ENCODE measurements around the gene CCDC57.

Gene CCDC57

GRCh38 chr17:82058230-82058854 lies 154.3 kb downstream of the CCDC57 start:
- no peak for DNase-seq

DNA sequence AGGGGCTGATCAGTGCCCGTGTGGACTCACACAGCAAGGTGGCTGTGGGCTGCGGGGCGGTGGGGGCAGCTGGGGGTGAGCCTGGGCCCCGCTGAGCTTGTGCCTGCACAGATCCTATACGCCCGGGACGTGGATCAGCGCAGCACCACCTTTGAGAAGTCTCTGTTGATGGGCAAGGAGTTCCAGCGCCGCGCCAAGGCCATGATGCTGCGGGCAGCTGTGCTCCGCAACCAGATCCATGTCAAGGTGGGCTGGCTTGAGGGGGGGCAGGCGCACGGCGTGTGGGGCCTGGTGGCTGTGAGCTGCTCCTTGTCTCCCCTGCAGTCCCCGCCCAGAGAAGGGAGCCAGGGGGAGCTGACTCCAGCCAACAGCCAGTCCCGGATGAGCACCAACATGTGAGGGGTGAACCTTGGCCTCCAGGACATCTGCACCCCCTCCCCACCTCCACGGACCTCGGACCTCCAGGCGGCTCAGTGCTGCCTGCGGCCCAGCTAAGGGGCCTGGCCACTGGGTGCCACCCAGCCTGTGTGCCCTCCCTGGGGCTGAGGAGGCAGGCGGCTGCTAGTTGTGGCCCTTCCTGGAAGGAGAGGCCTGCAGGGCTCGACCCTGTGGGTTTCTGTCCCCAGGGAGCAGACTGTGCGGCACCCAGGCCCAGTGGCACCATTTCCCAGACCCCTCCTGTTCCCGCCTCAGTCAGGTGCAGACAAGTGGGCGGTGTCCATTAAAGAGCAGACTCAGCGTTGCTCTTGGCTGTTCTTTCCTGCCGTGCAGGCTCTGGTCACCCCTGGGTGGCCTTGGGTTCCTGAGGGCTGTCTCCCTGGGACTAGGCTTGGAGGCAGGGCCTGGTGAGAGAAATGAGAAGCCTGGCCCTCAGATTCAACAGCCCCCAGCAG lies 155.7 kb downstream of the CCDC57 start:
- no peak for DNase-seq

- DNase-seq: no peak
These were observed 156.5 kb downstream of the CCDC57 start for GRCh38 chr17:82055965-82056728.

DNA sequence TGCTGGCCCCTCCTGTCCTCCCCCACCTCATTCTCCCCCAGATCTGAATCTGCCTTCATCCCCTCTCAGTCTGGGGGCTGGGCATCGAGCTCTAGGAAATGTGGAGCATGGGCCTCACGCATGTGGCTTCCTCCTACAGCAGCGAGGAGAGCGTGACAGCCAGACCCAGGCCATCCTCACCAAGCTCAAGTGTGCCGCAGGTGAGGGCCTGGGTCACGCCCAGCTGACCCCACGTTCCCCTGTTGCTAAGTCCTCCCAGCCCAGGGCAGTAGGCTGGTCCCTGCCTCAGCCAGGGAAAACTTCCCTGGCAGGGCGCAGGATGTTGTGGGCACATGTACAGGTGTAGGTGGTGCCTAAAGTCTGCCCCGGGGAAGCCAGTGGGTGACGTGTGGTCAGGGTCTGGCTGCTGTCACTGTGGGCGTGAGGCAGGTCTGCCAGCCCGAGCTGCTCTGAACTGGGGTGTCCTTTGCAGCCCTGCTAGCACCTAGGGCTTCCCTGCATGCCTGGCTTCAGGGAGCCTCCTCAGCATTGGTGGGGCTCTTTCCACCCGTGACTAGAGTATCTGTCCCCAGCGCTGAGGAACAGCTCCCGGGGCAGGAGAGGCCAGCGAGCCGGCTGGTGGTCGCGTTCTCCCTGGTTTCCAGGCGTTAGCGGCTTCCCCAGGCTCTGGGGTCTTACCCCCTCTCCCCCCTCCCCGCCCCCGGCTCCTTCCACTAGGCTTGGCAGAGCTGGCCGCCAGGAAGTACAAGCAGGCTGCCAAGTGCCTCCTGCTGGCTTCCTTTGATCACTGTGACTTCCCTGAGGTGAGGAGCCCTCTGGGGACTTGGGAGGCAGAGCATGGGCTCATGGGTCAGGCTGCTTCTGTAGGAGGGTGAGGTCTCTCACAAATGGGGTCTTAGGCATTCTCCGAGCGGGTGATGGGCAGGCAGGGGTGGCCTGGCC lies 157.3 kb downstream of the CCDC57 start:
- DNase-seq: no peak

GRCh38 chr17:82054351-82055022 lies 158.2 kb downstream of the CCDC57 start:
- DNase-seq: no peak

GRCh38 chr17:82053556-82054263 lies 158.9 kb downstream of the CCDC57 start:
- no peak for DNase-seq

- no peak for DNase-seq
These were observed 159.5 kb downstream of the CCDC57 start for GRCh38 chr17:82053130-82053529.

- DNase-seq: no peak
These were observed 160.0 kb downstream of the CCDC57 start for GRCh38 chr17:82052638-82053059.

GRCh38 chr17:82051776-82052637 lies 160.6 kb downstream of the CCDC57 start, which contains the start of the genes GPS1 and RFNG:
Gene GPS1, plus strand, starts transcription at chr17:82051898. Its CDS starts 34 bp downstream, at chr17:82051932.
Gene RFNG, minus strand, starts transcription at chr17:82051811. Its CDS starts 45 bp downstream, at chr17:82051766.
- DNase-seq: peak; percentile 77
